Eye (tissue), 1 donor: ENCODE measurements around the gene FHOD3.
"Not testable (repeated sequence)": the region's sequence is repeated elsewhere in the genome, so short reads cannot be mapped to it uniquely, and the experiment has no call there.

Source experiments
- DNase-seq: peaks from one replicate; pipeline ENCODE4 v3.0.0-alpha.2; 2015

The FHOD3 gene

DNA sequence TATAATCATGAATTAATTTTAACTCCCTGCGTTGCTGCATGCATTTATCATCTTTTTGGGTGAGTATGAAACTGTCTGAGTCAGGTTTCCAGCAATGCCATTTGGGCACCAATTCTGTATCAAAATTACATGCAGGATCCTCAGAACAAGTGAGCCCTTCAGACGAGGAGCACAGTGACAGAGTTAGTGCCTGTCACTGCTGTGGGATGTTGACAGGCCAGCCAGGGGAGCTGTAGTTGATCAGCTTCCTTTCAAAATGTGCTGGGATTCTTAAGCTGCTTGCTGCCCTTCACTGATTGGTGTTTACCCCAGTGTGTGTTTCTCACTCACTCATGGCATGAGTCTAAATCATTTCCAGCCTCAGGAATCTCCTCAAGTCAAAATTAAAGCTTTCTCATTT, 422.1 kb downstream of the FHOD3 start:
- no peak for DNase-seq

DNA sequence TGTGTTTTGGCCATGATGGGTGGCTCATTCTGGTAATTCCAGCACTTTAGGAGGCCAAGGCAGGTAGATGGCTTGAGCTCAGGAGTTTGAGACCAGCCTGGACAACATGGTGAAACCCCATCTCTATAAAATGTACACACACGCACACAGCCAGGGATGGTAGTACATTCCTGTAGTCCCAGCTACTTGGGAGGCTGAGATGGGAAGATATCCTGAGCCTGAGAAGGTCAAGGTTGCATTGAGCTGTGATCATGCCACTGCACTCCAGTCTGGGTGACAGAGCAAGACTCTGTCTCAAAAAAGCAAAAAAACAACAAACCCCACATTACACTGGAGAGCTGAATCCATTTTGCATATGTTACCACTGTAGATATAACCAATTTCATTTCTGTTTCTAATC, 423.8 kb downstream of the FHOD3 start:
- DNase-seq: not testable (repeated sequence)

DNA sequence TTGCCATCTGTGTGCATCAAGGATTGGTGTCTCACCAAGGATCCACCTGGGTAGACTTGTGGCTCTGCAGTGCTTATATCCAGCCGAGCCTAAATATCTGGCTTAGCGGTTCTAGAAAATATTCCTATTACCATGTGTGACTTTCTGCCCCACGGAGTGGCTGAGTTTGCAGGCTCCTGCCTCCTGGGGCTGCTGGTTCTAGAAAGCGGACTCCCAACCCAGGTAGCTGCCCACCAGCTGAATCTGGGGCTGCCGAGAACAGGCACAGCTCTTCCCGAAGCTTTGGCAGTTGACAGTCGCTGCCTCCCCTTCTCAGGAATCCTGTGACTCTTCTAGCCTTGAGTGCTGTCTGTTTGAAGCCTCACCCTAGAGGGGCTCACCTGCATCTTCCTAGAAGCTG, 426.7 kb downstream of the FHOD3 start:
- DNase-seq: no peak

DNA sequence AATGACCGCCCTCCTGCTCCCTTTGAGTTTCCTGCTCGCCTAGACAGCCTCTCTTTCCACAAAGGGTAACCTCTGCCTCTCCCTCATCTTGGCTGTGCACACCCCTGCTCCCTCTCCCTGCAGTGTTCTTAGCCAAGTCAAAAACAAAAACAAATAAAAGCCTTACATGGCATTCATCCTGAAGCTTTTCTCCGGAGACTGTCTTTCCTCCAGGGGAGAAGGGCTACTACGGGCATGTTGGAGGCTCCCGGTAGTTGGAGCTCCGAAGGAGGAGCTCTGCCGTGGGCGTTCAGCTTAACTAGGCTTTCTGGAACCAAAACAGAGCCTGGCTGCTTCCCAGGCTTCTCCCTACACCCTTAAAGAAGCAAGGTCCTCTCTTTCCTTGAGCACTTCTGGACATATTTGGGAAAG, 427.1 kb downstream of the FHOD3 start:
- no peak for DNase-seq

- no peak for DNase-seq
These were observed 430.8 kb downstream of the FHOD3 start for GRCh38 chr18:36728345-36728744.

GRCh38 chr18:36729197-36729596, 431.7 kb downstream of the FHOD3 start:
- no peak for DNase-seq

- DNase-seq: no peak
These were observed 434.8 kb downstream of the FHOD3 start for GRCh38 chr18:36732264-36732663.

DNA sequence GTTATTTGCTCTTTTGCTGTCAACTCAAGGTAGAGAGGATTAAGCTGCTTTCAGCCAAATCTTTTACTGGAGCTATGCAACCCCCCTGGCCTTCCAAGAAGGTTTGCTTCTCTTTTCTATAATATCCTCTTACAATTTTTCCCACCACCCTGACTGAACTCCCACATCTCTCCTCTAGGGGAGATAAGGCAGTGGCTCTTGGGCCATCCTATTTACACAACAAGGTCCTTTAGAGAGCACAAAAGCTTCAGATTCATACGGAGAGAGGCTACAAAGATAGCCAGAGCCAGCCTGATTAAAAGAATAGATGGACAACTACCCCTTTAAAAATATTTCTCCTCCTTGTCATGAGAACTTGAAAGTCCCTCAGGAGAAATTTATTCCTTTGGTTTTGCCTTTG, 435.6 kb downstream of the FHOD3 start:
- no peak for DNase-seq

GRCh38 chr18:36734596-36734995, 437.1 kb downstream of the FHOD3 start:
- DNase-seq: no peak

GRCh38 chr18:36735130-36735529, 437.6 kb downstream of the FHOD3 start:
- DNase-seq: no peak

- DNase-seq: no peak
These were observed 438.6 kb downstream of the FHOD3 start for GRCh38 chr18:36736094-36736493.

- DNase-seq: no peak
These were observed 439.8 kb downstream of the FHOD3 start for GRCh38 chr18:36737316-36737715.

DNA sequence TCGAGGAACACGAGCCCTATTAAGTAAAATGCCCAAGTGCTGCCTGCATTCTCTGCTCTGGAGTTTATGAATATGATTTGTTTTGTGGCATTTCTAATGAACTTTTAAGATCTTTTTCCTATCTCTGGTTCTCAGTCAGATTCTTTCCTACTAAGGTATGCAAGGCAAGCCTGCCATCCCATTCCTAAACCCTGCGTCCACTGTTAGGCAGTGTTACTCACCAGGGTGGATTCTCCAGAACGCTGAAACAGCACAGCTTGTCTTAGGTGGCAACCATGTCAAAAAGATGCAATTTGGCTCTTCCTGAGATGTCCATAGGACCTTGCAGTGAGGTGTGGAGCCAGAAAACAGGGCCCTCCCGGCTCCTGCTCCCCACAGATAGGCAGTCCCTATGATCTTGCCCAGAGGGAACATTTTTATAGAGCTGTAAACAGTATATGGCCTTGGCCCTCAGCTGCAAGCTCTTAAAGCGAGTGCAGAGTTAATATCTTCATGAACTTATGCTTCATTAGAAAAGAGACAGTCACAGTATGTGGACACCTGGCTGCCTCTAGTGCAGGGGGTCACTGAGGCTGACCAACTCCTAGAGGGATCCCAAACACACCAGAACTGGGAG, 446.9 kb downstream of the FHOD3 start:
- no peak for DNase-seq

GRCh38 chr18:36745219-36745975, 447.9 kb downstream of the FHOD3 start:
- DNase-seq: no peak

GRCh38 chr18:36752929-36753865, 455.7 kb downstream of the FHOD3 start:
- DNase-seq: no peak

- peak; percentile 4 for DNase-seq
These were observed 458.7 kb downstream of the FHOD3 start for GRCh38 chr18:36756242-36756641.

DNA sequence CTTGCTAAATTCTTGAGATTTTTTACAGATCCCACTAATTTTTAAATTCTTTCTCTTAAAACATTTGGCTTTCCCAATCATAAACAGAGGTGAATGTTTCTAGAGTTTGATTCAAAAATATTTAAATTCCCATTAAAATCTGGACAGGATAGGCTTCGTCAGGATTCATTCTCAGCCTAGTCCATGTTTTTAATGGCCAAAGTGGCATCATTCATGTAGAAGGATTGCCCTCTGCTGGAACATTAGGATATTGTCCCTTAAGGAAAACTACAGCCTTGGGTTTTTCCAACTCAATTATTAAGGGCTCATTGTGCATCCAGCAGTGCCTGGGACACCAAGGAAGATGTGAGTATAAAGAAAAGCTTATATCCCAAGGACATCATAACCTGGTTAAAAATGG, 459.6 kb downstream of the FHOD3 start:
- DNase-seq: peak; percentile 86

- no peak for DNase-seq
These were observed 460.5 kb downstream of the FHOD3 start for GRCh38 chr18:36757991-36758390.

DNA sequence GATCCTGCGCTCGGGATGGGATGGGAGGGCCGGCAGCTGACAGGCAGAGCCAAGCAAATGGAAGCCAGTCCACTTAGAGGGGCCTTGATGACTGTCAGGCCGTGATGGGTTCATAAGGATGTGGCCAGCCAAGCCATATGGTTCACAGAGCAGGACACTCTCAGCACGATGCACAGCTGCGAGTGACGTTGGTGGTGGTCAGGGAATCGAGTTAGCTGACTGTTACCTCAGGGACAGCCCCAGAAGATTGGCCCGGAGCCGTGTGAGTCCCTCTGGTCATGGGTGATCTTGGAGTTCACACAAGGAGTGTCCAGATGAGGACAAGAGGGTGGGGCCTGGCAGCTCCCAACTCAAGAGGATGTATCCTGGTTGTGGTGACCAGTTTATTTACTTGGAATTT, 461.1 kb downstream of the FHOD3 start:
- peak; percentile 5 for DNase-seq

DNA sequence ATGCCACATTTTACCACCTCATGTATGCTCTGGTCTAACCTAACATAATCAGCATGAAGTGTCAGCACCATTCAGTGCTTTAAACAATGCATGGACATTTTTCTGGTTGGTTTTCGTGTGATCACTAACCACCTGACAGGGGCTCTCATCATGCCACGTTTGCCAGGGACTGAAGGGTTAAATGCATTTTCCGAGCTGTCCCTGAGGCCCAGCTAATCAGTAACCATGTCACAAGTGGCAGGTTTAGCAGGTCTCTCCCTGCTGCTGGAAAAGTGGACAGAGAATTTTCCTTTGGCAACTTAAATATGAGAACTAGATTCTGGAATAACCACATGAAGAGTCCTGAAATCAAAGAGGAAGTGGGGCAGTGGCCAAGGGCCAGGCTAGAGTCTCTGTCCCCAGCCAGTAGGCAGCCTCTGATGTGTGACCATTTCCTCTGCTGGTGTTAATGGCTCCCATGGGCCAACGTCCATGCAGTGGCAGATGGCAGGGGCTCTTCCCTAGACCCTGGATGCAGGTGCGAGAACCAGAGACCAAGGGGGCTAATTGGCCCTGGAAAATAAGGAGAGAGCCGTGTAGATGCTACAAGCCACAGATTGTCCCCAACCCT, 461.8 kb downstream of the FHOD3 start:
- DNase-seq: peak; percentile 7

- no peak for DNase-seq
These were observed 463.1 kb downstream of the FHOD3 start for GRCh38 chr18:36760598-36760997.

- DNase-seq: no peak
These were observed 463.7 kb downstream of the FHOD3 start for GRCh38 chr18:36761186-36761698.

GRCh38 chr18:36762074-36762473, 464.6 kb downstream of the FHOD3 start:
- DNase-seq: no peak
